ENCODE results near the gene ANK2. TPM values are rescaled to one million over a fixed set of nuclear protein-coding genes. Genes with fewer than 3 reads are reported as not detected.

Gene ANK2
- total and polyA plus RNA-seq, 4 donors = 1.1 to 61.2 (median 12.5) TPM

GRCh38 chr4:113276464-113277170, 227.2 kb downstream of the ANK2 start:
- no peak overlapping the region for H3K27ac ChIP-seq (ENCODE audit: low read depth in 1 of 2, low read length in 1 of 2)
- 72 to 86% methylated on average over 7 of the region's 7 CpGs for WGBS, 2 donors

GRCh38 chr4:113278324-113278934, 229.0 kb downstream of the ANK2 start:
- WGBS, 2 donors = 22 to 26% methylated on average over 8 of the region's 8 CpGs
- Histone ChIP-seq H3K27me3 (ENCODE audit: control insufficient read depth in 3 of 3, insufficient read depth in 3 of 3, low read length in 2 of 3) (no peaks in the 10 kb centered on the region), H3K4me3 (no peak overlapping the region), H3K9ac (ENCODE audit: insufficient read depth in 1 of 2, low read length in 2 of 2) (no peak overlapping the region), H3K27ac (ENCODE audit: low read depth in 1 of 2, low read length in 1 of 2) (no peak overlapping the region), H3K9me3 (ENCODE audit: control insufficient read depth in 4 of 4, insufficient read depth in 3 of 4, low read length in 3 of 4) (no peaks in the 10 kb centered on the region), H3K36me3 (ENCODE audit: control insufficient read depth in 4 of 4, insufficient read depth in 4 of 4, low read length in 4 of 4) (no peaks in the 10 kb centered on the region), H3K4me1 (ENCODE audit: control insufficient read depth in 5 of 5, insufficient read depth in 5 of 5, low read length in 5 of 5) (no peaks in the 10 kb centered on the region)
- DNase-seq = peak; percentile 72 to 88 (median 85)
- TF ChIP-seq CTCF (IDR thresholded peaks at IDR 0.05; ENCODE audit: control extremely low read depth, extremely low read depth) = peak; percentile 32
- peak; percentile 61 for ATAC-seq (ENCODE audit: insufficient read depth, low FRiP score)

More at GRCh38 chr4:113276464-113277170, 227.2 kb downstream of the ANK2 start:
- Histone ChIP-seq H3K4me3 (no peak overlapping the region), H3K27me3 (ENCODE audit: control insufficient read depth in 3 of 3, insufficient read depth in 3 of 3, low read length in 2 of 3) (no peaks in the 10 kb centered on the region), H3K9ac (ENCODE audit: insufficient read depth in 1 of 2, low read length in 2 of 2) (no peak overlapping the region), H3K9me3 (ENCODE audit: control insufficient read depth in 4 of 4, insufficient read depth in 3 of 4, low read length in 3 of 4) (no peaks in the 10 kb centered on the region), H3K36me3 (ENCODE audit: control insufficient read depth in 4 of 4, insufficient read depth in 4 of 4, low read length in 4 of 4) (no peaks in the 10 kb centered on the region), H3K4me1 (ENCODE audit: control insufficient read depth in 5 of 5, insufficient read depth in 5 of 5, low read length in 5 of 5) (no peaks in the 10 kb centered on the region)
- no peak for TF ChIP-seq CTCF (IDR thresholded peaks at IDR 0.05; ENCODE audit: control extremely low read depth, extremely low read depth)
- ATAC-seq (ENCODE audit: insufficient read depth, low FRiP score) (no peak), DNase-seq (no peak)

- H3K27ac ChIP-seq (ENCODE audit: low read depth in 1 of 2, low read length in 1 of 2) = no peak overlapping the region
- WGBS, 2 donors = 88 to 94% methylated on average over 4 of the region's 4 CpGs
- no peak for DNase-seq
- peaks cover 0 to 6% (median 0%) of the 10 kb centered on the region in 4 donors for H3K36me3 ChIP-seq (ENCODE audit: control insufficient read depth in 4 of 4, insufficient read depth in 4 of 4, low read length in 4 of 4)
- H3K4me1 ChIP-seq (ENCODE audit: control insufficient read depth in 5 of 5, insufficient read depth in 5 of 5, low read length in 5 of 5) = peaks cover 0 to 8% (median 0%) of the 10 kb centered on the region in 5 donors
- ATAC-seq (ENCODE audit: insufficient read depth, low FRiP score) = no peak
- no peak overlapping the region for H3K4me3 ChIP-seq
- no peak for TF ChIP-seq CTCF (IDR thresholded peaks at IDR 0.05; ENCODE audit: control extremely low read depth, extremely low read depth)
- no peaks in the 10 kb centered on the region for H3K9me3 ChIP-seq (ENCODE audit: control insufficient read depth in 4 of 4, insufficient read depth in 3 of 4, low read length in 3 of 4)
- H3K9ac ChIP-seq (ENCODE audit: insufficient read depth in 1 of 2, low read length in 2 of 2) = no peak overlapping the region
- H3K27me3 ChIP-seq (ENCODE audit: control insufficient read depth in 3 of 3, insufficient read depth in 3 of 3, low read length in 2 of 3) = no peaks in the 10 kb centered on the region
Observed at GRCh38 chr4:113285501-113285900, 236.0 kb downstream of the ANK2 start.
